Daoy (cell line): ENCODE data around the gene HCK. TPM values are rescaled to one million over a fixed set of nuclear protein-coding genes. Genes with fewer than 3 reads are reported as not detected.
"Not testable (repeated sequence)": the region's sequence is repeated elsewhere in the genome, so short reads cannot be mapped to it uniquely, and the experiment has no call there.

ENCODE experiments used
- DNase-seq: peaks from one replicate; pipeline ENCODE4 v3.0.0-alpha.2; 2015; ENCODE audit warnings: low read depth
- total RNA-seq: library from RNA; depleted of rRNA; stranded (reverse); fragments of >200 nt; shearing (Covaris generic); gene quantifications from 2 replicates; pipeline ENCODE4 v1.2.3, GENCODE V29; 2014

The HCK gene
- total RNA-seq, 1 experiment from 2014 or later: not detected

DNA sequence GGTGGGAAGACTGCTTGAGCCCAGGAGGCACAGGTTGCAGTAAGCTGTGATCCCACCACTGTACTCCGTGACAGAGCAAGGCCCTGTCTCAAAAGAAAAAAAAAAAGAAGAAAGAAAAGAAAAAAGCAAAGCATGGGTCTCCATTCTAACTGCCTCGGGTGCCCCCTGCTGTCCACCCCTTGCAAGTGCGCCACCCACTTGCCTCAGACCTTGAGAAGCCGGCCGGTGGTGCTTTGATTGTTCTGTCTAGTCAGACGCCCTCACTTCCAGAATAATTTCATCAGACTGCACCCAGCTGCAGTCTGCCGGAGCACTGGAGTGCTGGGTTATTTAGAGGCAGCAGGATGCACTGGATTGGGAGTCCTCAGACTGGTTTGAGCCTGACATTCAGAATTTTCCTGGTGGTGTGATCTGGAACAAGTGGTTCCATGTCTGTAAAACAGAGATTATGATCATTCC, 39.9 kb downstream of the HCK start:
- DNase-seq: peak; percentile 79

DNA sequence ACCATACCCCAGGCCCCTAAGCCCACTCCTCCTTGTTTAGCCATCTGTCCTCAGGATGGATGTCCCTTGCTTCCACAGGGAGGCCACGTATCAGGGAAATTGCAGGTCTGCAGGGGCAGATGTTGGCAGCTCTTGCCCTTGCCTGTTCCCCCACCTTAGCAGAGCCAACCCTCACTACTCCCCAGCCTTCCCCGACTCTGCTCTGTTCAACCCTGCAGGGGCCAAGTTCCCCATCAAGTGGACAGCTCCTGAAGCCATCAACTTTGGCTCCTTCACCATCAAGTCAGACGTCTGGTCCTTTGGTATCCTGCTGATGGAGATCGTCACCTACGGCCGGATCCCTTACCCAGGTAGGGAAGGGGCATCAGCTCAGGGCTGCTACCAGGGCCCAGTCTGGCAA, 46.7 kb downstream of the HCK start:
- DNase-seq: no peak

DNA sequence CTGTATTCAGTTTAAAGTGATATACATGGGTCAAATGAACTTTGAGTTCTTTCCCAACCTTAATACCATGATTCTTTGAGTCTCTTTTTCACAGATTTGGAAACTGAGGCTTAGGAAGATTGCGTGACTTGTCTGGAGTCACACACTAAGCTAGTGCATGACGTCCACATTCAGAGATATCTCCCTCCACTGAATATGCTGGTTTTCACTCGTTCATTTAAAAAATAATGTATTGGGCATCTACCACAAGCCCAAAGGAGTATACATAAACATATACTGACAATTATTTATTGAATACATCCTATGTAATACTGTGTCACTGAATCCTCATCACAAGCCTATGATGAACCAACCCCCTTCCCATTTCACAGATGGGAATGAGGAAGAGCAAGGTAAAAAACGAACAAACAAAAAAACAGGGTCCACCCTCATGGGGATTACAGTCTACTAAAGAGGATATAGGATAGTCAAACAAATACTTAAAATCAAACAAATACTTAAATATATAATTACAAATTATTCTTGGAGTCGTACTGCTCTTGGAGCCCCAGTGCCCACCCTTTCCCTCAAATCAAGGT, 56.9 kb downstream of the HCK start:
- no peak for DNase-seq

DNA sequence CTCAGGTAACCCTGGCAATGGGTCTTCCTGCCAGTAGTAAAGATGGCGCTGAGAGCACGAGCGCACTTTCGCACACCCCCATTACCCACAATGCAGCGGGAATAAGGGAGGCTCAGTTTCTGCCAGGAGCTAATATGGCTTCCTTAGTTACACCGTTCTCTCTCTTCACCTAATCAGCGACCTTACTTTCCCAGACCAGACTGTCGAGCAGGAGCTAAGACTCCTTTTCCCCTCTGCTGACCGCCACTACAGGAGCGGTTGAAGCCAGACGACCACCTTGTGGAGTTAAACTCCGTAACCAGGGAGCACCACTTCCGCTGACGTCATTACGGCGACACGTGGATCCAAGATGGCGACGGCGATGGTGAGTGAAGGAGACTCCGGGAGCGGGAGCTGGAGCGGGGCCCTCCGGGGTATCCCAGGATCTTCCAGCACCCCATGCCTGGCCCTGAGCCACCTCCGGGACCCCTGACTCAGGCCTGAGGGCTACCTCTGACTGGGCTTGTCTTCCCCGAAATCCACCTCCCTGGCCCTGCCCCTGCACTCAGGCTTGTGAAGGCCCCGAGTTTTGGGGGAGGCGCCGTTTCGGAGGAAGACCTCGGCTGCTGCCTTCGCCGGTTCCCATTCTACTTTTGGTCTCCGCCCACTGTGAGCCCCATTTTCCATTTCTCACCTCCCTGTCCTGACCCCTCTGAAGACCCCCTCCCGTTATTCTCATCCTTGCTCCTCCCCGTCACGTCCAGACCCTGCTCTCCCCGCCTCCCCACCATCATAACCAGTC, 57.5 kb downstream of the HCK start, which contains the start of gene TM9SF4:
Gene TM9SF4, plus strand, starts transcription at position 323 of the 781 bp plus-strand sequence. Its CDS starts 27 bp downstream, at position 350.
- DNase-seq: peak; percentile 93

- no peak for DNase-seq
Observed at GRCh38 chr20:32110173-32110704, 58.2 kb downstream of the HCK start.

GRCh38 chr20:32110727-32111126, 58.7 kb downstream of the HCK start:
- no peak for DNase-seq

- no peak for DNase-seq
Observed at GRCh38 chr20:32111156-32111686, 59.2 kb downstream of the HCK start.

- DNase-seq: no peak
Observed at GRCh38 chr20:32111753-32112152, 59.7 kb downstream of the HCK start.

- peak; percentile 9 for DNase-seq
Observed at GRCh38 chr20:32112841-32113240, 60.8 kb downstream of the HCK start.

DNA sequence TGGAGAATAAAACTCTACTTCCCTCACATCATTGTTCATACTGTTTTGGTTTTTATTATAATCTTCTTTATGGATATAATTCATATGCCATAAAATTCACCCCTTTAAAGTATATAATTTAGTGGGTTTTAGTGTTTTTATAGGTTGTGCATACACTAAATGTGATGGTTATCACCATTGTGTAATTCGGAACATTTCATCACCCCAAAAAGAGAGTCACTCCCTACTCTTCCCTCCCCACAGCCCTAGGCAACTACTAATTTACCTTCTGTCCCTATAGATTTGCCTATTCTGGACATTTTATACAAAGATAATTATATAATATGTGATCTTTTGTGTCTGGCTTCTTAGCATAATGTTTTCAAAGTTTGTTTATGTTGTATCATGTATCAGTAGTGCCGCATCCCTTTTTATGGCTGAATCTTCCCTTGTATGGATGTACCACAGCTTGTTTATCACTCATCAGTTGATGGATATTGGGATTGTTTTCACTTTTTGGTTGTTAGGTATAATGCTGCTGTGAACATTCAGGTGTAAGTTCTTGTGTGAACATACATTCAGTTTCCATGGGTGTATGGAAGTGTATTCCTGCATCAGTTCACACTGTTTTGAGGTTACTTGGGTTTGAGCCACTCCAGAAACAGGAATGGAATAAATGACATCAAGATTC, 61.7 kb downstream of the HCK start:
- no peak for DNase-seq

- DNase-seq: no peak
Observed at GRCh38 chr20:32114305-32114960, 62.4 kb downstream of the HCK start.

- no peak for DNase-seq
Observed at GRCh38 chr20:32115211-32115767, 63.2 kb downstream of the HCK start.

DNA sequence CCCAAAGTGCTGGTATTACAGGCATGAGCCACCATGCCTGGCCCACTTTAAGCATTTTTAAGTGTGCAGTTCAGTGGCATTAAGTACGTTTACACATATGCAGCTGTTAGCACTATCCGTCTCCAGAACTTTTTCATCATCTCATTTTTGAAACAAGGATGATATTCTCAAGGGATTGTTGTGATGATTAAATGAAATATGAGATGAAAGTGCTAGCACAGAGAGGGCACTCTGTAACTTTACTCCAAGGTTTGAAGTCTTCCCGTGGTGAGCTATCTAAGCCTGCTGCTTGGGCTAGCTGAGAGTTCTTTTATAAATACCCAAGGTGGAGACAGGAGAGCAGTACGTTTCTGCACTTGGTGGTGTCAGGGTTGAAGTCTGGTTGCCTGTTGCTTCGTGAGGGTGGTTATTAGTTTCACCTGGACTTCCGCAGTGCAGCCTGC, 64.1 kb downstream of the HCK start:
- DNase-seq: no peak

GRCh38 chr20:32116796-32117195, 64.8 kb downstream of the HCK start:
- DNase-seq: not testable (repeated sequence)

- DNase-seq: not testable (repeated sequence)
Observed at GRCh38 chr20:32118427-32118826, 66.4 kb downstream of the HCK start.

DNA sequence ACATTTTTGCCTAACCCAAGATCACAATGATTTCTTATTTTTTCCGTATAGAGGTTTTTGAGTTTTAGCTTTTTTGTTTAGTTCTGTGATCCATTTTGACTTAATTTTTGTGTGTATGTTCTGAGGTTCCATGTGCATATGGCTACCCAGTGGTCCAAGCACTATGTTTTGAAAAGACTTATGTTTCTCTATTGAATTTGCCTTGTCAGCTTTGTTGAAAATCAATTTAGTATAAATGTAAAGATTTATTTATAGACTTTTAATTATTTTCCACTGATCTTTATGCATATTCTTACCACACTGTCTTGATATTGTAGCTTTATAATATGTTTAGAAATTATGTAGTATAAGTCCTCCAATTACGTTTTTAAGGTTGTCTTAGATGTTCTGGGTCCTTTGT, 67.7 kb downstream of the HCK start:
- no peak for DNase-seq

DNA sequence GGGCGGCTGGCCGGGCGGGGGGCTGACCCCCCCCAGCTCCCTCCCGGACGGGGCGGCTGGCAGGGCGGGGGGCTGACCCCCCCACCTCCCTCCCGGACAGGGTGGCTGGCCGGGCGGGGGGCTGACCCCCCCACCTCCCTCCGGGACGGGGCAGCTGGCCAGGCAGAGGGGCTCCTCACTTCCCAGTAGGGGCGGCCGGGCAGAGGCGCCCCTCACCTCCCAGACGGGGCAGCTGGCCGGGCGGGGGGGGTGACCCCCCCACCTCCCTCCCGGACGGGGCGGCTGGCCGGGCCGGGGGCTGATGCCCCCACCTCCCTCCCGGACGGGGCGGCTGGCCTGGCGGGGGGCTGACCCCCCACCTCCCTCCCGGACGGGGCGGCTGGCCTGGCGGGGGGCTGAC, 69.9 kb downstream of the HCK start:
- not testable (repeated sequence) for DNase-seq

DNA sequence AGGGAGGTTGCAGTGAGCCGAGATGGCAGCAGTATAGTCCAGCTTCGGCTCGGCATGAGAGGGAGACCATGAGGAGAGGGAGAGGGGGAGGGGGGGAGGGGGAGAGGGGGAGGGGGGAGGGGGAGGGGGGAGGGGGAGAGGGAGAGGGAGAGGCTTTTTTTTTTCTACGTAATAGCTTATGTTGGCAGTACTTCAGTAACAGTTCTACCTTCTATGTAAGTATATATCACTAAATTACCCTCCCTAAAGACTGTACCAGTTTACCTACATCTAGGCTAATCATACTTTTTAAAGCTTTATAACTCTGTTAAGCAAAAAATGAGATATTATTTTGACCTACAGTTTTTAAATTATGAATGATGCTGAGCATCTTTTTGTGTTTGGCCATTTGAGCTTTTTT, 71.0 kb downstream of the HCK start:
- DNase-seq: no peak

DNA sequence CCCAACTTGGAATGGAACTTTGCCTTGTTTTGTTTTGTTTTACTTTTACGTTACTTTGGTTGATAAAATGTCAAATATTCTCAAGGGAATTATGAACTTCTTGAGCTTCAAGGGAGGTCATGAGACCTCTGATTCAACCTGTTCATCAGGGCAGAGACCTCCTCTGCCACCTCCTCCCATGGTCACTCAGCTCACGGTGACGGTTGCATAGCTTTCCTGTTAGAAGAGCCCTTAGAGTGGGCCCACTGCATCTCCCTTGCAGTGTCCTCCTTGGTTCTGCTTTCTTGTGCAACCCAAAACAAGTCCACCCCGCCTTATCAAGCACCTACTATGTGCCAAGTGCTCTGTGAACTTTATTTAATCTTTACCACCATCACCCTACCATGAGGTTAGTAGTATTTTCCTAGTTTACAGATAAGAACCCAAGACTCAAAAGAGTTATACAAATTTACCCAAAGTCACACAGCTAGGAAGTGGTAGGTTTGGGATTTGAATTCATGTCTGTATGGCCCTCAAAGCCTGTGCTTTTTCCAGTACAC, 72.9 kb downstream of the HCK start:
- no peak for DNase-seq

GRCh38 chr20:32125506-32125905, 73.5 kb downstream of the HCK start:
- DNase-seq: no peak

DNA sequence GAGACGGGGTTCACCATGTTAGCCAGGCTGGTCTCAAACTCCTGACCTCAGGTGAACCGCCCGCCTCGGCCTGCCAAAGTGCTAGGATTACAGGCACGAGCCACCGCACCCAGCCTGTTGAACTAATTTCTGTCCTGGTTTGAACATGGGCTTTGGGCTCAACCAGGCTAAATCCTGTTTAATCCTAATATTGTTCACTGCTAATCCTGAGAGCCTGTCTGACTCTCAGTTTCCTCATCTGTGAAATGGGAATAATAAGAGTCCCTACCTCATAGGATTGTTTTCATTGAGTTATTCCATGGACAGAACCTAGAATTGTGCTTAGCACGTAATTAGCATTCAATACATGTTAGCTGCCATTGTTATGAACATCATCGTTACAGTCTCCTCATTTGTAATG, 74.9 kb downstream of the HCK start:
- no peak for DNase-seq
